KG1 (cell line): ENCODE data around the gene NSG1.

Experiments used
- DNase-seq: peaks from one replicate; lab custom pipeline; 2025; lab: John Stamatoyannopoulos, UW

The NSG1 gene

GRCh38 chr4:4374388-4375098 is 12.4 kb upstream of the NSG1 start:
- no peak for DNase-seq

- no peak for DNase-seq
Measured at GRCh38 chr4:4376074-4376473, 10.8 kb upstream of the NSG1 start.

DNA sequence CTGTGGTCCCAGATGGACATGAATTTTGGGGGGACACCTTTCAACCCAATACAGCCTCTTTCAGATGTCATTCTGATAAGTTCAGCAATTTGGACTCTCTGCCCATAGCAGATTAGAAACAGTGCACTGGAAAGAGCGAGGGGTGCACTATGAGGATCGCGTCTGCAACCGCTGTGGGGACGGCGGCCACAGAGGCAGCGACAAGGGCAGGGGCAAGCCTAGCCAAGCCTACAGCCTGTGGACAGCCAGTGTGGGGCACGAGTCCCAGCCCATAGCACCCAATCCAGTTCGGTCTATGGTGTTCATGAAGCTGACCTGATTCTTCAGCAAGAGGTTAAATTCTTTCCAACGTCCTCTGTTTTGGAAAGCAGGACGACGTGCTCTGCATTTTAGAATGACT is 9.7 kb upstream of the NSG1 start:
- no peak for DNase-seq

- no peak for DNase-seq
Measured at GRCh38 chr4:4377732-4378460, 9.0 kb upstream of the NSG1 start.

DNA sequence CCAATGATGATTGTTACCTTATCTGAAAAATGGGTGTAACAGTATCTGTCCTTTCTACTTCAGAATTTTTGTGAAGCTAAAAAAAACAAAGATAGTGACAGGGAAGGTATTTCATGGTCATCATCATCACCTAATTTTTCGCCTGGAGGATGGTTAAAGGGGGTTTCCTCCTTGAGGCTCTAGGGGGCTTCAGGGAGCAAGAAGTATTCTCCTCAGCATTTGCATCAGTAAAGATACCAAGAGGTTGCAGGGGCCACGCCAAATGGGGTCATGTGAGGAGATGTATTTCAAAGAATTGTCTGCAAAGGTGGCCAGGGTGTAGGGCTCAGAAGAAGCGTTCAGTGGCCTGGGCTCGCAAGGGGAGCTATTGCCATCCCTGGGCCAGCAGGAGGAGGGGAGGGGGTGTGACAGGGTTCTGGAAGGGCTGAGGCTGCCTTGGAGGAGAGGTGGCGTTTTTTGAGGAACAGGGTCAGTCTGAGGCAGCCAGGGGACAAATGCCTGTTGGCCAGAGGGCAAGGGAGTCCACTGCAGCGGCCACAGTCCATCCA is 7.3 kb upstream of the NSG1 start:
- DNase-seq, result no peak

DNA sequence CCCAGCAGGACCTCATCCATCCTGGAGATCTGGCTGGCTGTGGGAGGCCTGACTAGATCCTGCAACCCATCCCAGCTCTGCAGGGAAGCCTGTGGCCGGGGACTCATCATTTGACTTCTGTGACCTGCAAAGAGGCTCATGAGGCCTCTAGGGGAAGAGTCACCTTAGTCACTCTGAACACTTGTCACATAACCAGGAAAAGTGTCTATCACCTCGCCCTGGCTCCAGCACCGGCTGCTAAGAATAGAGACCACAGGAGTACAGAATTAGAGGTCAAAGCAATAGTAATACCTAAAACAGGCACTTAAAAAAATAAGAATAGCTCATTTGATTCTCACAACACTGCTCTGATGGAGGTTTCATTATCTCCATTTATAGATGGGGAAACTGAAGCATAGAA is 3.8 kb upstream of the NSG1 start:
- no peak for DNase-seq

DNA sequence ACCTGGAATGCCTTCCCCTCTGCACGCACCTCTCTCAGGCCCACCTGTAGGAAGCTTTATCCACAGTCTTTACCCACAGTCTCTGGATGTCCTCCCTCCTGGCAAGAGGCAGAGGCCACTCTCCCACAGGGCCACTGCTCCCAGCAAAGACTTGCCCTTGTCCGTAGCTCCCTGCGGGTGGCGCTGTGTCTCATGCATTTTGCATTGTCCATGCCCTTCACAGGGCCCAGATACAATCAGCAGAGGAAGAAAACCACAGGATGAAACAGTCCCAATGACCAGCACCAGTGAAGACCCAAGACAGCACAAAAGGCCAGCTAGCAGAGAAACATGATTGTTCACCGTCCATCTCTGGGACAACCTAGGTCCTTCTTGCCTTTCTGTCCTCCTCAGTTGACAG is 2.1 kb upstream of the NSG1 start:
- no peak for DNase-seq

- DNase-seq, result no peak
Measured at GRCh38 chr4:4385729-4386295, 1.1 kb upstream of the NSG1 start.

DNA sequence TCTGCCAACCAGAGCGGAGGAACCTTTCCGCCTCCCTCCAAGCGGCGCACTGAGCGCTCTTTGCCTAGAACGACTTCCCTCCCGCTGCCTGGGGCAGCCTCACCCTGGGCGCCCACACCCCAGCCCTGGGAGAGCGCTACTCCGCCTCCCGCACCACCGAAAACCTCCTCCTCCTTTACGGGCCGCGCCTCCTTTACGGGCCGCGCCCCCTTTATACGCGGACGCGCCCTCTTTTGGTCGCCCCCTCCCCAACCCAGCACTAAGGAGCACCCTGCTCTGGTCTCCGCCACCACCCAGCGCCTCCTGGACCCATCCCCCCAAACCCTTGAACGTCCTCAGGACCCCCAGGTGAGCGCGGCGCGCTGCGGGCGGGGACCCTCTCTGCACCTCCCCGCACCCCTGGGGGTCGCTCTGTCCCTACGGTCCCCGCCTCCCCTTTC is 586 bp upstream of the NSG1 start:
- no peak for DNase-seq

GRCh38 chr4:4387531-4388310 is 819 bp downstream of the NSG1 start:
- no peak for DNase-seq

DNA sequence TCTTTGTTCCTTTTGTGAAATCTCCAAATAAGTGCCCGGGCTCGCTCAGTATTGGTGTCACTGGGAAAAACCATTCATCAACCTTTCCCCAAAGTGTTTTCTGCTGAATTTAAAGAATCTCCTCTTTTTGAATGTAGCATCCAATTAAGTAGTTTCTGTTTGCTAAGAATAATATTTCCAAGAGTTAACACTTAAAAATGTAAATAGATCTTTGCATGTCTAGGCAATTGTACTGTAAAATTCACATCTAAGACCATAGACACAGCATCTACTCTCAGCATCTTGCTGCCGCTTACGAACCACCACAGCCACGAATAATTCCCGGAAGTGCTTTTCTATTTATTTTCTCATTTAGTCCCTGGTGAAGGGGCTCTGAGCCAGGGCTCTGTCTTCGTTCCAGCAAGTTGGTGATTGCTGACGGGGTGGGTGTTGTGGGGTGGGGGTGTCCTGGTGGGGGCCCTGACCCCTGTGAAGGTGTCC is 1.4 kb downstream of the NSG1 start:
- no peak for DNase-seq

DNA sequence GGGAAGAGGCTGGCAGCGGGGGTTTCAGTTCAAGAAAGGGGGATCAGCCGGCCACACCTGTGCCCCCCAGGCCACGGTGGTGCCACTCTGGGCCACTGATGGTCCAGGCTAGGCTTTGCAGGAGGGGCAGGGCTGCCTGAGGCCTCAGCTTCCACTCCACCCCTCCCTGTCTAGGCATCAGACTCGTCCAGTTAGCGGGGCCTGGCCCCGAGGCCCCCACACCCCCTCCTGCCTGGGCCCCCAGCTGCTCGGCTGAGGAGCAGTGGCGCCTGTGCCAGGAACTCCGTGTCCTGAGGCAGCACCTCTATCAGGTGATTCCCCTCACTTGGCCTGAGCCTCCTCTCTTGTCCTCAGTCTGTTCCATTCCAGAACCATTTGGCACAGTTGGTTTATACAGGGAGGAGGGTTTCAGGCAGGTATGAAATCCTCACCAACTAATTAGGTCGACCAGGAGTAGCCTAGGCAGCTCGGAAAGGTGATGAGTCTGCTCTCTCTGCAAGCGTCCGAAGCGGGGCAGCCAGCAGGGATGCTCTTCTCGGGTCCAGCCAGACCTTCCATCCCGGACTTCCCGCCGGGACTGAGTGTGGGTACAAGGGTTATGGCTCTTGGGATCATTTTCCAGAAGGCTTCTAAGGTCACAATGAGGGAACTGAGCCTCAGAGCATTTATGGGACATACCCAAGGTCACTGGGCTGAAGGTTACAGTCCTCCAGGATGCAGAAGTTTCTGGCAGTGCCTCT is 2.1 kb downstream of the NSG1 start:
- DNase-seq, result no peak

GRCh38 chr4:4390046-4390445 is 3.1 kb downstream of the NSG1 start:
- DNase-seq, result no peak

GRCh38 chr4:4390515-4391240 is 3.8 kb downstream of the NSG1 start:
- DNase-seq, result no peak

DNA sequence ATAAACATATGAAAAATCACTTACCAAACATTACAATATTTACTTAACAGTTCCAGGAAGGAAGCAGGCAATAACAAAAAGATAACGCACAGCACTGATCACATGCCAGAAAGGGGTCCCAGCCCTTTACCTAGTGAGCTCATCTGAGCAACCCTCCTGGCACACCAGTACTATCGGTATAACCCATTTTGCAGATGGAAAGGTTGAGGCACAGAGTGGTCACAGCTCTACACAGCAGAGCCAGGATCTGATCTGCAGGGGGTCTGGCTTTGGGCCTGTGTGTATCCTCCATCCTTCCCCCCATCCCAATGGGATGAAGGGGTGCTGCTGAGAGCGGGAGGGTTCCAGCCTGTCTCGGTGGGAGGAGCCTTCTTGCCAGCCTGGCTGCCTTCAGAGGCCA is 5.0 kb downstream of the NSG1 start:
- no peak for DNase-seq

- no peak for DNase-seq
Measured at GRCh38 chr4:4392501-4393183, 5.7 kb downstream of the NSG1 start.

GRCh38 chr4:4394644-4395043 is 7.7 kb downstream of the NSG1 start:
- DNase-seq, result no peak

GRCh38 chr4:4395371-4395770 is 8.5 kb downstream of the NSG1 start:
- DNase-seq, result no peak

DNA sequence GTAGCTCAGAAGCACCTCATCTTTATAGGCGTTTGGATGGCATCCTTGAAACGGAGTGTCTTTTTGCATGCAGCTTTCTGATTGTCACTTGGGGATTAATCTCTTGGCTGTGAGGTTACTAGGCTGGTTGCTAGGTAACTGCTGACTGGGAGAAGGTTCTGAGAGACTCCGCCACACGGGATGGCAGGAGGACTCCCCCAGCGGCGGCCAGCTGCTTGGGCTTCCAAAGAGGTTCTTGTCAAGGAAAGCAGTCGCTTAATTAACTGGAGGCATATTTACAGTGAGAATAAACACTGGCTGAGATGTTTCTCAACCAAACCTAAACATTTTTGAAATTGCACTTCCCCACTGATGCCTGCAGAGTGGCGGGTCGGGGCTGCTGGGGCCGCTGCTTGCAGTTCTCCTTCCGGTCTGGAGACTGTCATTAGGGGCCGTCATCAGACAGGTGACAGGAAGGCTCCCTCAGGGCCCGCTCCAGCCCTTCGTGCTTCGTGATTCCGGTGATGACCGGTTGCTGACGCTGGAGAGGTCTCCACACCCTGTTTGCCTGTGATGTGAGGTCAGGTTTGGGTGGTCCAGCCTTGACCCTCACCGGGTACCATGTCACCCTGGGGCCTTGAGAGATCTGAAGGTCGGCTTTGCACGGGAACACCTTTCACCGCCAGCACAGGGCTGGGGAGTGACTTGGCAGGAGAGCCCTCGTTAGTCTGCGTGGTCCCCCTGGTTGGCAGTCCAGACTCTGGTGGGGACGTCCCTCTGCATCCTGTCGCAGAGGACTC is 9.1 kb downstream of the NSG1 start:
- no peak for DNase-seq
